NCI-H774 (cell line): ENCODE data around the gene MAP4K4.

Source experiments
- DNase-seq: peaks from one replicate; lab custom pipeline; 2025; lab: John Stamatoyannopoulos, UW

Gene MAP4K4

GRCh38 chr2:101873543-101873942 is 176.0 kb downstream of the MAP4K4 start:
- no peak for DNase-seq

GRCh38 chr2:101874069-101874468 is 176.6 kb downstream of the MAP4K4 start:
- DNase-seq: no peak

GRCh38 chr2:101879466-101879865 is 182.0 kb downstream of the MAP4K4 start:
- DNase-seq: no peak

- DNase-seq: no peak
Measured at GRCh38 chr2:101881131-101881530, 183.6 kb downstream of the MAP4K4 start.

GRCh38 chr2:101882769-101883307 is 185.3 kb downstream of the MAP4K4 start:
- no peak for DNase-seq

- no peak for DNase-seq
Measured at GRCh38 chr2:101883860-101884259, 186.4 kb downstream of the MAP4K4 start.

GRCh38 chr2:101884423-101884822 is 186.9 kb downstream of the MAP4K4 start:
- DNase-seq: no peak

GRCh38 chr2:101887328-101887727 is 189.8 kb downstream of the MAP4K4 start:
- DNase-seq: no peak

- no peak for DNase-seq
Measured at GRCh38 chr2:101889460-101890098, 192.1 kb downstream of the MAP4K4 start.

- no peak for DNase-seq
Measured at GRCh38 chr2:101892377-101892776, 194.9 kb downstream of the MAP4K4 start.

GRCh38 chr2:101893681-101894381 is 196.3 kb downstream of the MAP4K4 start:
- DNase-seq: no peak

- no peak for DNase-seq
Measured at GRCh38 chr2:101895039-101895438, 197.5 kb downstream of the MAP4K4 start.

GRCh38 chr2:101895819-101896322 is 198.4 kb downstream of the MAP4K4 start:
- DNase-seq: no peak

- DNase-seq: no peak
Measured at GRCh38 chr2:101897301-101897700, 199.8 kb downstream of the MAP4K4 start.

GRCh38 chr2:101899265-101899664 is 201.8 kb downstream of the MAP4K4 start:
- no peak for DNase-seq

- no peak for DNase-seq
Measured at GRCh38 chr2:101899871-101900270, 202.4 kb downstream of the MAP4K4 start.

- no peak for DNase-seq
Measured at GRCh38 chr2:101900375-101900774, 202.9 kb downstream of the MAP4K4 start.

GRCh38 chr2:101901241-101901640 is 203.7 kb downstream of the MAP4K4 start:
- no peak for DNase-seq

GRCh38 chr2:101902169-101902568 is 204.7 kb downstream of the MAP4K4 start:
- no peak for DNase-seq

- no peak for DNase-seq
Measured at GRCh38 chr2:101904916-101905315, 207.4 kb downstream of the MAP4K4 start.

- DNase-seq: no peak
Measured at GRCh38 chr2:101905746-101906336, 208.3 kb downstream of the MAP4K4 start.

GRCh38 chr2:101909760-101910159 is 212.3 kb downstream of the MAP4K4 start:
- DNase-seq: no peak

- DNase-seq: no peak
Measured at GRCh38 chr2:101912545-101912944, 215.0 kb downstream of the MAP4K4 start.
